ENCODE data around the gene CDH8.
"Not testable (repeated sequence)": the region's sequence is repeated elsewhere in the genome, so short reads cannot be mapped to it uniquely, and the experiment has no call there.

CDH8 gene

GRCh38 chr16:61872778-61873119 lies 163.5 kb downstream of the CDH8 start:
- in situ Hi-C loops (cut with HindIII; ENCODE audit: low sequenced_read_pairs) = no loop called here

- in situ Hi-C loops (cut with HindIII; ENCODE audit: low sequenced_read_pairs) = no loop called here
Observed at GRCh38 chr16:61871837-61872777, 164.1 kb downstream of the CDH8 start.

- in situ Hi-C loops (cut with HindIII; ENCODE audit: low sequenced_read_pairs) = no loop called here
Observed at GRCh38 chr16:61862221-61863155, 173.8 kb downstream of the CDH8 start.

GRCh38 chr16:61858988-61859387 lies 177.2 kb downstream of the CDH8 start:
- in situ Hi-C loops (cut with HindIII; ENCODE audit: low sequenced_read_pairs) = no loop called here

- in situ Hi-C loops (cut with HindIII; ENCODE audit: low sequenced_read_pairs) = no loop called here
Observed at GRCh38 chr16:61842666-61843065, 193.6 kb downstream of the CDH8 start.

- in situ Hi-C loops (cut with HindIII; ENCODE audit: low sequenced_read_pairs) = no loop called here
Observed at GRCh38 chr16:61836804-61837393, 199.3 kb downstream of the CDH8 start.

GRCh38 chr16:61834082-61834481 lies 202.2 kb downstream of the CDH8 start:
- in situ Hi-C loops (cut with HindIII; ENCODE audit: low sequenced_read_pairs) = no loop called here

GRCh38 chr16:61831351-61831917 lies 204.8 kb downstream of the CDH8 start:
- in situ Hi-C loops (cut with HindIII; ENCODE audit: low sequenced_read_pairs) = no loop called here

- in situ Hi-C loops (cut with HindIII; ENCODE audit: low sequenced_read_pairs) = no loop called here
Observed at GRCh38 chr16:61829631-61830030, 206.6 kb downstream of the CDH8 start.

- in situ Hi-C loops (cut with HindIII; ENCODE audit: low sequenced_read_pairs) = no loop called here
Observed at GRCh38 chr16:61823326-61823725, 212.9 kb downstream of the CDH8 start.

GRCh38 chr16:61820820-61821219 lies 215.4 kb downstream of the CDH8 start:
- in situ Hi-C loops (cut with HindIII; ENCODE audit: low sequenced_read_pairs) = no loop called here

GRCh38 chr16:61820398-61820797 lies 215.8 kb downstream of the CDH8 start:
- in situ Hi-C loops (cut with HindIII; ENCODE audit: low sequenced_read_pairs) = no loop called here

- in situ Hi-C loops (cut with HindIII; ENCODE audit: low sequenced_read_pairs) = no loop called here
Observed at GRCh38 chr16:61818850-61819249, 217.4 kb downstream of the CDH8 start.

- in situ Hi-C loops (cut with HindIII; ENCODE audit: low sequenced_read_pairs) = no loop called here
Observed at GRCh38 chr16:61817583-61818278, 218.5 kb downstream of the CDH8 start.

GRCh38 chr16:61814726-61815347 lies 221.4 kb downstream of the CDH8 start:
- in situ Hi-C loops (cut with HindIII; ENCODE audit: low sequenced_read_pairs) = no loop called here

GRCh38 chr16:61813339-61813738 lies 222.9 kb downstream of the CDH8 start:
- in situ Hi-C loops (cut with HindIII; ENCODE audit: low sequenced_read_pairs) = no loop called here

- in situ Hi-C loops (cut with HindIII; ENCODE audit: low sequenced_read_pairs) = no loop called here
Observed at GRCh38 chr16:61812251-61812650, 224.0 kb downstream of the CDH8 start.

GRCh38 chr16:61807551-61807950 lies 228.7 kb downstream of the CDH8 start:
- in situ Hi-C loops (cut with HindIII; ENCODE audit: low sequenced_read_pairs) = no loop called here

- in situ Hi-C loops (cut with HindIII; ENCODE audit: low sequenced_read_pairs) = not testable (repeated sequence)
Observed at GRCh38 chr16:61801217-61801616, 235.0 kb downstream of the CDH8 start.

GRCh38 chr16:61798741-61799140 lies 237.5 kb downstream of the CDH8 start:
- in situ Hi-C loops (cut with HindIII; ENCODE audit: low sequenced_read_pairs) = no loop called here
